H9 (cell line): ENCODE measurements around the gene NFILZ. TPM values are rescaled to one million over a fixed set of nuclear protein-coding genes. Genes with fewer than 3 reads are reported as not detected.

Experiments used
- DNase-seq: peaks from one replicate; pipeline ENCODE4 v3.0.0-alpha.2; 2017
- H2AFZ ChIP-seq: one replicate; pipeline ENCODE4 v1.6.1; 2013; ENCODE audit warnings: mild to moderate bottlenecking, low read length, control low read depth, moderate library complexity
- H2AK5ac ChIP-seq: 2 replicates; pipeline ENCODE4 v1.6.1; 2013; ENCODE audit warnings: low read length, control low read depth, mixed read lengths; ENCODE audit not compliant: insufficient read length
- H2BK120ac ChIP-seq: one replicate; pipeline ENCODE4 v1.6.1; 2013; ENCODE audit warnings: low read depth, mild to moderate bottlenecking, low read length, control low read depth, inconsistent platforms; ENCODE audit not compliant: poor library complexity, severe bottlenecking
- H2BK12ac ChIP-seq: 2 replicates; pipeline ENCODE4 v1.6.1; 2013; ENCODE audit warnings: low read length, control low read depth, mixed read lengths, low read depth; ENCODE audit not compliant: insufficient read length
- H2BK15ac ChIP-seq: 2 replicates; pipeline ENCODE4 v1.6.1; 2013; ENCODE audit warnings: low read depth, low read length, control low read depth
- H2BK20ac ChIP-seq: one replicate; pipeline ENCODE4 v1.6.1; 2013; ENCODE audit warnings: low read depth, mild to moderate bottlenecking, low read length, control low read depth, inconsistent platforms; ENCODE audit not compliant: poor library complexity, severe bottlenecking
- H2BK5ac ChIP-seq: 2 replicates; pipeline ENCODE4 v1.6.1; 2013; ENCODE audit warnings: low read length, control low read depth, mixed read lengths; ENCODE audit not compliant: insufficient read length
- H3K14ac ChIP-seq: 2 replicates; pipeline ENCODE4 v1.6.1; 2013; ENCODE audit warnings: low read length, control low read depth; ENCODE audit not compliant: insufficient read depth
- H3K18ac ChIP-seq: 2 replicates; pipeline ENCODE4 v1.6.1; 2013; ENCODE audit warnings: low read depth, mild to moderate bottlenecking, mixed read lengths, low read length, control low read depth; ENCODE audit not compliant: insufficient read length
- H3K23ac ChIP-seq: 2 replicates; pipeline ENCODE4 v1.6.1; 2013; ENCODE audit warnings: low read length, control low read depth, mixed read lengths, low read depth; ENCODE audit not compliant: insufficient read length
- H3K23me2 ChIP-seq: 2 replicates; pipeline ENCODE4 v1.6.1; 2013; ENCODE audit warnings: low read depth, mild to moderate bottlenecking, mixed read lengths, low read length, control low read depth; ENCODE audit not compliant: insufficient read length, poor library complexity, severe bottlenecking
- H3K27ac ChIP-seq: 2 replicates; pipeline ENCODE4 v1.5.1; 2013; ENCODE audit warnings: low read length, control low read depth, mixed read lengths, low read depth; ENCODE audit not compliant: insufficient read length
- H3K27me3 ChIP-seq: 2 replicates; pipeline ENCODE4 v1.6.1; 2013; ENCODE audit warnings: low read length, control low read depth, inconsistent platforms; ENCODE audit not compliant: insufficient read depth
- H3K4ac ChIP-seq: 2 replicates; pipeline ENCODE4 v1.6.1; 2013; ENCODE audit warnings: low read depth, mild to moderate bottlenecking, control low read depth, inconsistent platforms, low read length, moderate library complexity
- H3K4me1 ChIP-seq: 2 replicates; pipeline ENCODE4 v1.6.1; 2013; ENCODE audit warnings: low read length, control low read depth, inconsistent platforms; ENCODE audit not compliant: insufficient read depth
- H3K4me2 ChIP-seq: 2 replicates; pipeline ENCODE4 v1.6.1; 2013; ENCODE audit warnings: low read length, control low read depth, mixed read lengths; ENCODE audit not compliant: insufficient read length, insufficient read depth
- H3K56ac ChIP-seq: 2 replicates; pipeline ENCODE4 v1.6.1; 2013; ENCODE audit warnings: low read depth, mild to moderate bottlenecking, mixed read lengths, low read length, control low read depth; ENCODE audit not compliant: insufficient read length
- H3K79me1 ChIP-seq: 2 replicates; pipeline ENCODE4 v1.6.1; 2013; ENCODE audit warnings: low read depth, mild to moderate bottlenecking, moderate library complexity, low read length, control low read depth, inconsistent platforms; ENCODE audit not compliant: insufficient read depth, poor library complexity, severe bottlenecking
- H3K79me2 ChIP-seq: 2 replicates; pipeline ENCODE4 v1.6.1; 2013; ENCODE audit warnings: low read length, control low read depth, inconsistent platforms; ENCODE audit not compliant: insufficient read depth
- H3K9ac ChIP-seq: 2 replicates; pipeline ENCODE4 v1.6.1; 2013; ENCODE audit warnings: low read length, control low read depth, mixed read lengths; ENCODE audit not compliant: insufficient read length; ENCODE audit errors: extremely low read depth
- H3K9me3 ChIP-seq: one replicate; pipeline ENCODE4 v1.6.1; 2013; ENCODE audit warnings: low read depth, low read length, inconsistent platforms; ENCODE audit not compliant: control insufficient read depth
- H3T11ph ChIP-seq: one replicate; pipeline ENCODE4 v1.6.1; 2013; ENCODE audit warnings: mild to moderate bottlenecking, low read length, control low read depth, inconsistent platforms
- H4K20me1 ChIP-seq: one replicate; pipeline ENCODE4 v1.6.1; 2013; ENCODE audit not compliant: control insufficient read depth, insufficient read length, insufficient read depth
- H4K5ac ChIP-seq: 2 replicates; pipeline ENCODE4 v1.6.1; 2013; ENCODE audit warnings: low read depth, mild to moderate bottlenecking, mixed read lengths, low read length, control low read depth; ENCODE audit not compliant: insufficient read length
- H4K8ac ChIP-seq: replicated peaks from 2 replicates; pipeline ENCODE4 v1.6.1; 2013; ENCODE audit warnings: low read length, control low read depth, mixed read lengths, low read depth; ENCODE audit not compliant: insufficient read length
- H4K91ac ChIP-seq: 2 replicates; pipeline ENCODE4 v1.6.1; 2013; ENCODE audit warnings: low read depth, mild to moderate bottlenecking, moderate library complexity, mixed read lengths, low read length, control low read depth; ENCODE audit not compliant: insufficient read length
- H3K27ac Mint-ChIP-seq, 3 experiments: 2 replicates in 2 of 3; 3 replicates in 1 of 3; pipeline ENCODE4 v1.8.0; 2020 to 2021; ENCODE audit warnings: mixed read lengths in 3 of 3, mild to moderate bottlenecking in 1 of 3, moderate library complexity in 1 of 3
- H3K27me3 Mint-ChIP-seq: 2 replicates; pipeline ENCODE4 v1.8.0; 2021; ENCODE audit warnings: low read depth, mild to moderate bottlenecking, moderate library complexity, mixed read lengths
- H3K36me3 Mint-ChIP-seq, 3 experiments: 2 replicates in 2 of 3; 3 replicates in 1 of 3; pipeline ENCODE4 v1.8.0; 2020 to 2021; ENCODE audit warnings: low read depth in 3 of 3, mixed read lengths in 3 of 3; ENCODE audit not compliant: insufficient read depth in 1 of 3
- H3K4me1 Mint-ChIP-seq, 2 experiments: 2 replicates each; pipeline ENCODE4 v1.8.0; 2020; ENCODE audit warnings: mixed read lengths in 2 of 2
- H3K4me3 Mint-ChIP-seq, 2 experiments: 2 replicates in 1 of 2; 3 replicates in 1 of 2; pipeline ENCODE4 v1.8.0; 2020 to 2021; ENCODE audit warnings: mild to moderate bottlenecking in 2 of 2, mixed read lengths in 2 of 2, moderate library complexity in 1 of 2
- H3K9me3 Mint-ChIP-seq, 2 experiments: 2 replicates in 1 of 2; 3 replicates in 1 of 2; pipeline ENCODE4 v1.8.0; 2020; ENCODE audit warnings: mild to moderate bottlenecking in 2 of 2, mixed read lengths in 2 of 2, moderate library complexity in 1 of 2
- CTCF ChIP-seq: fragments of 200-600 bp; sonication (generic); conservative IDR thresholded peaks from 3 replicates; pipeline ENCODE4 v1.8.0; 2021; ENCODE audit warnings: antibody characterized with exemption, mild to moderate bottlenecking
- WGBS: extraction: QIAGEN DNeasy Blood & Tissue Kit; methylation state at CpG from one replicate; pipeline ENCODE4 v1.1.7; 2013; ENCODE audit warnings: missing lambda C conversion rate, low lambda C conversion rate, mixed read lengths; ENCODE audit not compliant: insufficient read length; ENCODE audit errors: extremely low coverage; 5-methylcytosine and 5-hydroxymethylcytosine counted together
- total RNA-seq: library from RNA; stranded (reverse); gene quantifications from 2 replicates; pipeline ENCODE4 v1.2.1, GENCODE V29; 2021

The NFILZ gene
- total RNA-seq, 1 experiment from 2014 or later = not detected

- H2BK5ac ChIP-seq = no peak overlapping the region
- H2BK15ac ChIP-seq = no peak overlapping the region
- H3K79me1 ChIP-seq = no peaks in the 10 kb centered on the region
- H3K9me3 Mint-ChIP-seq = no peaks in the 10 kb centered on the region
- H4K20me1 ChIP-seq = no peaks in the 10 kb centered on the region
- no peak overlapping the region for H3K4me2 ChIP-seq
- H3K4ac ChIP-seq = no peak overlapping the region
- H3K9ac ChIP-seq = no peak overlapping the region
- no peak overlapping the region for H3K23ac ChIP-seq
- no peak overlapping the region for H4K8ac ChIP-seq
- DNase-seq = no peak
- H2BK12ac ChIP-seq = no peak overlapping the region
- no peak overlapping the region for H3T11ph ChIP-seq
- no peak overlapping the region for H4K91ac ChIP-seq
- H2BK20ac ChIP-seq = no peak overlapping the region
- H3K36me3 Mint-ChIP-seq = no peaks in the 10 kb centered on the region
- TF ChIP-seq CTCF = no peak
- no peaks in the 10 kb centered on the region for H3K27me3 ChIP-seq
- H4K5ac ChIP-seq = no peak overlapping the region
- H2BK120ac ChIP-seq = no peak overlapping the region
- no peak overlapping the region for H3K14ac ChIP-seq
- H3K79me2 ChIP-seq = no peaks in the 10 kb centered on the region
- H3K18ac ChIP-seq = no peak overlapping the region
- no peak overlapping the region for H2AK5ac ChIP-seq
- H3K27me3 Mint-ChIP-seq = no peaks in the 10 kb centered on the region; the same call in none of the 2 replicates
- peaks cover 4 to 6% of the 10 kb centered on the region in 2 experiments; a peak in 2 of 4 replicates for H3K4me1 Mint-ChIP-seq
- peak overlapping the region in 1 of 3 experiments; percentile 79; a peak in 1 of 7 replicates for H3K27ac Mint-ChIP-seq
- no peak overlapping the region for H3K4me3 Mint-ChIP-seq
- H3K4me1 ChIP-seq = no peaks in the 10 kb centered on the region
- no peak overlapping the region for H2AFZ ChIP-seq
- no peak overlapping the region for H3K56ac ChIP-seq
- no CpG with 5 or more reads among the region's 4 CpGs for WGBS
- no peaks in the 10 kb centered on the region for H3K23me2 ChIP-seq
- no peaks in the 10 kb centered on the region for H3K9me3 ChIP-seq
- H3K27ac ChIP-seq = no peak overlapping the region
Measured at GRCh38 chr19:8617984-8618383, 12.4 kb upstream of the NFILZ start.
